Left renal cortex interstitium (tissue), 4 donors: ENCODE data around the gene ACOT8. TPM values are rescaled to one million over a fixed set of nuclear protein-coding genes. Genes with fewer than 3 reads are reported as not detected.
A peak's percentile ranks its signal among the peaks of the same experiment; 100 is the strongest.
"Not testable (repeated sequence)": the region's sequence is repeated elsewhere in the genome, so short reads cannot be mapped to it uniquely, and the experiment has no call there.

Experiments
- DNase-seq, 4 donors: peaks; one replicate each; pipeline ENCODE4 v3.0.0-alpha.2; 2013; ENCODE audit warnings: low read depth in 4 of 4, low spot score in 2 of 4, missing footprints in 1 of 4
- polyA plus RNA-seq, 4 donors: library from polyadenylated mRNA; unstranded; fragments of 120-200 nt; gene quantifications; one replicate each; pipeline ENCODE4 v1.2.1, GENCODE V29; 2013; ENCODE audit not compliant: insufficient read length in 4 of 4

ACOT8 gene
- polyA plus RNA-seq: 10 to 100 TPM; 20.9 to 32.3 (median 26.7) TPM

GRCh38 chr20:45857114-45857881 lies at the start of gene ACOT8, which contains the start of gene ZSWIM3:
TSS of gene ACOT8 (minus strand) at chr20:45857392. CDS start at chr20:45857315, 77 bp downstream.
TSS of gene ZSWIM3 (plus strand) at chr20:45857614. CDS start at chr20:45857826, 212 bp downstream.
- peak; percentile 99 to 100 (median 100) for DNase-seq

GRCh38 chr20:45905505-45906079 lies 48.4 kb upstream of the ACOT8 start:
- DNase-seq: no peak

DNA sequence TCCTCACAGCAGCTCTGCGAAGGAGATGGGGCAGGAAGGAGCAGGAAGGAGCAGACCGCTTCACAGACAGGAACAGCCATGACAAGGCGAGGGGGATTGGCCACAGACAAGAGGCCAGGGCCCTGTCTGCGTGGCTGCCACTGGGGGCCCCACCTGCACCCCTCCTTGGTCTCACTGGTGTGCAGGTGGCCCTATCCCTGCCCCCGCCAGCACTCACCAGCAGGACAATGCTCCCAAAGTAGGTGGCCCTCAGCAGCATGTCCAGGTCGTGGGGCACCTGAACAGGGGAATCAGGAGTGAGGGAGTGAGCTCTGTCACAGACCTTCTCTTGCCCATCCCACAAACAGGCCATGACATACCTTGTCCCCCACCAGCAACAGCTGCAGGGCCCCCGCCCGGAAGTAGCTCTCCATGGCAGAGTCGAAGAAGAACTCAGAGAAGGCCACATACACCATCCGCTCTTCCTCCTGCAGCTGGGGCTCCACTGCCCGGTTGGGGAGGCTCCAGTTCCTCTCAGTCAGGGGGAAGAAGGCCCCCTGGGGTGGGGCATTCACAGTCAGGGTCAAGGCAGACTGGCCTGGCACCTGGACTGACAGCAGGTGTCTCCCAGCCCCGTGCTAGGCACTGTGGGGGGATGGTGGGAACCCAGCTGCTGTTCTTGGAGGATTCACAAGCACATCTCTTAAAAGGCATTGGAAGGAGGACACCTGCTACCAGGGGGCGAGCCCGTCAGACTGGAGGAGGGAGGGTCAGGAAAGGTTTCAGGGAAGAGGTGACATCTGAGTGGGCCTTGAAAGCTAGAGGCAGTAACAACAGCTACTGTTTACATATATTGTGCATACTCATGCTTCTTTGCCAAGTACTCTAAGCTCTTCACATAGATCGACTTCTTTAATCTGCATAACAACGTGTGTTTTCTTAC lies 47.7 kb upstream of the ACOT8 start:
- no peak for DNase-seq

GRCh38 chr20:45902199-45902701 lies 45.1 kb upstream of the ACOT8 start:
- DNase-seq: no peak

DNA sequence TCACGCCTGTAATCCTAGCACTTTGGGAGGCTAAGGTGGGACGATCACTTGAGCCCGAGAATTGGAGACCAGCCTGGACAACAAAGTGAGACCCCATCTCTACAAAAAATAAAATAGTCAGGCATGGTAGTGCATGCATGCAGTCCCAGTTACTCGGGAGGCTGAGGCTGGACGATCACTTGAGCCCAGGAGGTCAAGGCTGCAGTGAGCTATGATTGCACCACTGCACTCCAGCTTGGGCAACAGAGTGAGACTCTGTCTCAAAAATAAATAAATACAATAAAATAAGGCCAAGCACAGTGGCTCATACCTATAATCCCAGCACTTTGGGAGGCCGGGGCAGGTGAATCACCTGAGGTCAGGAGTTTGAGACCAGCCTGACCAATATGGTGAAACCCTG lies 44.1 kb upstream of the ACOT8 start:
- DNase-seq: not testable (repeated sequence)

DNA sequence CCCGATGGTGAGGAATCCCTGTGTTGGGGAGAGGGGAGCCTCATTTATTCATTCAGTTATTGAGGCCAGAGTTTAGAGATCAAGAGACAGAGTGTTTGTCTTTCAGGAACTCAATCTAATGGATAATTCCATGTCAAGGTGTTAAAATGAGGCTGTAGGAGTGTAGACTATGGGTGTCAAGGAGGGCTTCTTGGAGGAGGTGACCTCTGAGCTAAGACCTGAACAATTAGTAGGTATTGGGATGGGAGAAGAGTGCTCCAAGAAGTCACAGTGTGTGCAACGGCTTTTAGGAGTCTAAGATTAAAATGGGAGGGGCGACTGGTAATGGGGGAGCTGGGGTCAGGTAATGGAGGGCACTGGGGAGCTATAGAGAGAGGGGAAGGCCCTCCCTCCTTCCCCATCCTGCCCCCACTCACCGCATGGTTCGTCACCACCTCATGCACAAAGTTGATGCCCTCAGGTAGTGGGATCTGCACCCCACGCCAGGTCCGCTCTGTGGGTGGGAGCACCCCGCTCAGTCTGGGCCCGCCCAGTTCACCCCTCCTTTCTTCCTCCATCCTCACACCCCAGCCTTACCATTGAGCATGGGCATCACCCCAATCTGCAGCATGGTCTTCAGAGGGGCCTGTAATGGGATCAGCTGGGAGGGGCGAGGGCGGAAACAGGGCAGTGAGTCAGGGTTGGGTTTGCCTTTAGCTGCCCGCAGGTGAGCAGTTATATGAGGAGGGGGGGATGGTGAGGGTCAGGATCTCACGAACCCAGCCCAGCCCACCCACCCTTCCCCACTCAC lies 42.0 kb upstream of the ACOT8 start:
- DNase-seq: no peak

DNA sequence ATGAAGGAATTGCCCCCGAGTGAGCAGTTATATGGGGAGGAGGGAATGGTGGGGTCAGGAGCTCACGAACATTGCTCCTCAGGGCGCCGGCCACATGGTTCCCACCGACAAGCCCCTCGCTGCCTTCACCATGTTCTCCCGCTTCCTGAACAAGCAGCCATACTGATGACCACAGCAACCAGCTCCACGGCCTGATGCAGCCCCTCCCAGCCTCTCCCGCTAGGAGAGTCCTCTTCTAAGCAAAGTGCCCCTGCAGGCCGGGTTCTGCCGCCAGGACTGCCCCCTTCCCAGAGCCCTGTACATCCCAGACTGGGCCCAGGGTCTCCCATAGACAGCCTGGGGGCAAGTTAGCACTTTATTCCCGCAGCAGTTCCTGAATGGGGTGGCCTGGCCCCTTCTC lies 41.1 kb upstream of the ACOT8 start:
- no peak for DNase-seq

GRCh38 chr20:45897692-45898091 lies 40.5 kb upstream of the ACOT8 start:
- no peak for DNase-seq

- DNase-seq: no peak
Observed at GRCh38 chr20:45897289-45897688, 40.1 kb upstream of the ACOT8 start.

- DNase-seq: no peak
Observed at GRCh38 chr20:45896641-45897161, 39.5 kb upstream of the ACOT8 start.

- DNase-seq: no peak
Observed at GRCh38 chr20:45894797-45895196, 37.6 kb upstream of the ACOT8 start.

DNA sequence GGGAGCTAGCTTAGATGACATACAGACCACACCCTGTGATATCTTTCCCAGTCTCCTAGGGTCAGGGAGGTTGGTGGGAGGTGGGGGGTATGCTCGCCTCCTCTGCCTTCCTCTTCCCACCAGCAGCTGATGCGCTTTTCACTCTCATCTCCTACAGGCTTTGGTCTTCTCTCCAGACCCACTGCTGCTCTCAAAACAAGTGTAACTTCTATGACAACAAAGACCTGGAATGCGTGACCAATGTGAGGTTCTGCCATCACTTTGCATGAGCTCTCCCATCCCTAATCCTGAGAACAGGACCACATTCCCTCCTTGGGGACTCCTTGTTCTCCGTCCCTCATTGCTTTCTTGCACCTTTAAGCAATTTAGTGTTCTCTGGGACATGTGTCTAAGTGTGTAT lies 36.6 kb upstream of the ACOT8 start:
- no peak for DNase-seq

GRCh38 chr20:45892828-45893500 lies 35.8 kb upstream of the ACOT8 start:
- DNase-seq: no peak

DNA sequence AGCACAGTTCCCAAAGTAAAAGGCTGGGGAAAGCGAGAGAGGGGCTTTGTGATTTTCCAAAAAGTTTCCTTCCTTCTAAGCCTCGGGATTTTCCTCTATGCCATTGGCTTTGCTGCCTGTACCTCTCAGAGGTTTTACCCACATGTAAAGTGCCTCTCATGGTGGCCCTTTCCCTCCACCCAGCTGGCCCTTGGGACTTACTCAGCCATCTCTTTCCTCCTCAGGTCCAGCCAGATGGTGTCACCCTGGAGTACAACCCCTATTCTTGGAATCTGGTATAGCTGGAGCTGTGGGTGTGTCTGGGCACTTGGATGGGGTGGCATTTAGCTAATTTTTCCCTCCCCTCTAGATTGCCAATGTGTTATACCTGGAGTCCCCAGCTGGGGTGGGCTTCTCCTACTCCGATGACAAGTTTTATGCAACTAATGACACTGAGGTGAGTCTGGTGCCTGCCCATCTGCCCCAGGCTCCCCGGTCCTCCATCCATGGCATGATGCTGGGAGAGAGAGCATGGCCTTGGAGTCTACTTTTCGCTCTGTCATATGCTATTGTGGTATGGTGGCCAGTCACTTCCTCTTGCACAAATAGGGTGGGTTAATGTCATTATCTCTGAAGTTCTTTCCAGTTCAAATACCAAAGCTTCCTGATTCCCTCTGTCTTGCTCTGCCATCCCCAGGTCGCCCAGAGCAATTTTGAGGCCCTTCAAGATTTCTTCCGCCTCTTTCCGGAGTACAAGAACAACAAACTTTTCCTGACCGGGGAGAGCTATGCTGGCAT lies 35.0 kb upstream of the ACOT8 start:
- DNase-seq: no peak

GRCh38 chr20:45890985-45891983 lies 34.1 kb upstream of the ACOT8 start, which contains the start of the genes CTSA and NEURL2:
TSS of gene CTSA (plus strand) at chr20:45891335. CDS start at chr20:45891569, 234 bp downstream.
TSS of gene NEURL2 (minus strand) at chr20:45891208. CDS start at chr20:45890991, 217 bp downstream.
- peak; percentile 80 to 86 (median 84) for DNase-seq

- peak; percentile 37 to 83 (median 71) for DNase-seq
Observed at GRCh38 chr20:45890077-45890984, 33.1 kb upstream of the ACOT8 start.
